WTC11 (cell line): Measurements from ENCODE around the gene ARVCF. TPM values are rescaled to one million over a fixed set of nuclear protein-coding genes. Genes with fewer than 3 reads are reported as not detected.

Source experiments
- ATAC-seq: fragments of 200-7000 bp; cut with Tn5 transposase; 2 replicates; pipeline ENCODE4 v1.10.0; 2021; ENCODE audit warnings: mild to moderate bottlenecking, moderate library complexity
- CTCF ChIA-PET: fragments of 300-600 bp; sonication (Branson Sonifier 250); formaldehyde crosslinking; loops from one replicate; lab custom pipeline; 2021; ENCODE audit warnings: antibody characterized with exemption; lab: Charles Lee
- POLR2A ChIA-PET: fragments of 350-600 bp; sonication (Branson Sonifier 250); formaldehyde crosslinking; loops from one replicate; lab custom pipeline; 2021; ENCODE audit warnings: antibody characterized with exemption; lab: Charles Lee
- DNase-seq: peaks from one replicate; pipeline ENCODE4 v3.0.0; 2021; ENCODE audit warnings: low spot score
- H3K27ac Mint-ChIP-seq: 2 replicates; pipeline ENCODE4 v1.8.0; 2021; ENCODE audit warnings: mixed read lengths
- H3K27me3 Mint-ChIP-seq: 2 replicates; pipeline ENCODE4 v1.8.0; 2021; ENCODE audit warnings: low read depth, mild to moderate bottlenecking, moderate library complexity, mixed read lengths
- H3K36me3 Mint-ChIP-seq: 2 replicates; pipeline ENCODE4 v1.8.0; 2021; ENCODE audit warnings: mixed read lengths
- H3K4me1 Mint-ChIP-seq: 2 replicates; pipeline ENCODE4 v1.8.0; 2022; ENCODE audit warnings: mixed read lengths
- H3K4me3 Mint-ChIP-seq: 2 replicates; pipeline ENCODE4 v1.8.0; 2021; ENCODE audit warnings: mild to moderate bottlenecking, moderate library complexity, mixed read lengths
- H3K9me3 Mint-ChIP-seq: 2 replicates; pipeline ENCODE4 v1.8.0; 2021; ENCODE audit warnings: mixed read lengths
- AR ChIP-seq: fragments of 250-450 bp; sonication (Bioruptor Pico); IDR thresholded peaks from 2 replicates; pipeline ENCODE4 v1.9.0; 2021; ENCODE audit warnings: mild to moderate bottlenecking
- ATF3 ChIP-seq: sonication (generic); formaldehyde crosslinking; conservative IDR thresholded peaks from 2 replicates; pipeline ENCODE4 v1.8.1; 2022; ENCODE audit warnings: mild to moderate bottlenecking, missing genetic modification reagents
- CBFB ChIP-seq: sonication (generic); formaldehyde crosslinking; IDR thresholded peaks from 2 replicates; pipeline ENCODE4 v1.8.1; 2022; ENCODE audit warnings: mild to moderate bottlenecking, low read depth, missing genetic modification reagents
- E2F1 ChIP-seq: sonication (generic); formaldehyde crosslinking; IDR thresholded peaks from 2 replicates; pipeline ENCODE4 v1.8.0; 2022; ENCODE audit warnings: mild to moderate bottlenecking, missing genetic modification reagents
- E2F5 ChIP-seq: sonication (generic); formaldehyde crosslinking; IDR thresholded peaks from 2 replicates; pipeline ENCODE4 v1.8.1; 2022; ENCODE audit warnings: mild to moderate bottlenecking, moderate library complexity, missing genetic modification reagents
- FOXJ3 ChIP-seq: sonication (generic); formaldehyde crosslinking; IDR thresholded peaks from 2 replicates; pipeline ENCODE4 v1.9.0; 2021; ENCODE audit warnings: missing genetic modification reagents, mild to moderate bottlenecking, borderline replicate concordance
- FOXP1 ChIP-seq: sonication (generic); formaldehyde crosslinking; IDR thresholded peaks from 2 replicates; pipeline ENCODE4 v1.8.0; 2022; ENCODE audit warnings: missing genetic modification reagents, mild to moderate bottlenecking, moderate library complexity, borderline replicate concordance
- HMGXB4 ChIP-seq: sonication (generic); formaldehyde crosslinking; IDR thresholded peaks from 2 replicates; pipeline ENCODE4 v1.8.1; 2023; ENCODE audit warnings: mild to moderate bottlenecking, moderate library complexity, missing genetic modification reagents
- IRF1 ChIP-seq: sonication (generic); formaldehyde crosslinking; IDR thresholded peaks from 2 replicates; pipeline ENCODE4 v1.8.0; 2023; ENCODE audit warnings: missing genetic modification reagents
- KAT7 ChIP-seq: sonication (generic); formaldehyde crosslinking; IDR thresholded peaks from 2 replicates; pipeline ENCODE4 v1.8.1; 2023; ENCODE audit warnings: missing genetic modification reagents, mild to moderate bottlenecking, borderline replicate concordance
- NR1H2 ChIP-seq: sonication (generic); formaldehyde crosslinking; IDR thresholded peaks from 2 replicates; pipeline ENCODE4 v1.9.0; 2021; ENCODE audit warnings: mild to moderate bottlenecking, moderate library complexity, missing genetic modification reagents
- NR3C1 ChIP-seq: sonication (generic); formaldehyde crosslinking; conservative IDR thresholded peaks from 2 replicates; pipeline ENCODE4 v1.8.1; 2023; ENCODE audit warnings: low read depth, mild to moderate bottlenecking, missing genetic modification reagents
- ZNF138 ChIP-seq: sonication (generic); formaldehyde crosslinking; conservative IDR thresholded peaks from 2 replicates; pipeline ENCODE4 v1.8.1; 2022; ENCODE audit warnings: mild to moderate bottlenecking, moderate library complexity, missing genetic modification reagents
- ZNF263 ChIP-seq: sonication (generic); formaldehyde crosslinking; IDR thresholded peaks from 2 replicates; pipeline ENCODE4 v1.8.1; 2022; ENCODE audit warnings: low read depth, mild to moderate bottlenecking, moderate library complexity, missing genetic modification reagents
- ZNF396 ChIP-seq: fragments of 250-450 bp; sonication (Bioruptor Pico); IDR thresholded peaks from 2 replicates; pipeline ENCODE4 v1.8.0; 2021; ENCODE audit warnings: mild to moderate bottlenecking, moderate library complexity, borderline replicate concordance
- ZNF416 ChIP-seq: fragments of 250-450 bp; sonication (Bioruptor Pico); IDR thresholded peaks from 2 replicates; pipeline ENCODE4 v1.9.0; 2021; ENCODE audit warnings: mild to moderate bottlenecking, inconsistent platforms
- total RNA-seq: library from RNA; stranded (reverse); gene quantifications from 3 replicates; pipeline ENCODE4 v1.2.3, GENCODE V29; 2021
- TF ChIP-seq, protein P1 (sequence below): fragments of 250-450 bp; sonication (Bioruptor Pico); conservative IDR thresholded peaks from 2 replicates; pipeline ENCODE4 v1.9.0; 2021; ENCODE audit warnings: mild to moderate bottlenecking
- TF ChIP-seq, protein P2 (sequence below): fragments of 250-450 bp; sonication (Bioruptor Pico); IDR thresholded peaks from 2 replicates; pipeline ENCODE4 v2.1.2; 2022; ENCODE audit warnings: mild to moderate bottlenecking, moderate library complexity
- TF ChIP-seq, protein P3 (sequence below): sonication (generic); formaldehyde crosslinking; IDR thresholded peaks from 2 replicates; pipeline ENCODE4 v1.8.1; 2022; ENCODE audit warnings: low read depth, missing genetic modification reagents, borderline replicate concordance
- TF ChIP-seq, protein P4 (sequence below): sonication (generic); formaldehyde crosslinking; conservative IDR thresholded peaks from 2 replicates; pipeline ENCODE4 v1.8.1; 2023; ENCODE audit warnings: mild to moderate bottlenecking, low read depth, missing genetic modification reagents, moderate library complexity

The ARVCF gene
- total RNA-seq, 1 experiment from 2014 or later, result 65.4 TPM

GRCh38 chr22:20034143-20034542, 17.5 kb upstream of the ARVCF start:
- TF ChIP-seq ZNF416 (CRISPR knock-in tag), result no peak
- no peak for TF ChIP-seq E2F5 (CRISPR knock-in tag)
- TF ChIP-seq, protein P1, sequence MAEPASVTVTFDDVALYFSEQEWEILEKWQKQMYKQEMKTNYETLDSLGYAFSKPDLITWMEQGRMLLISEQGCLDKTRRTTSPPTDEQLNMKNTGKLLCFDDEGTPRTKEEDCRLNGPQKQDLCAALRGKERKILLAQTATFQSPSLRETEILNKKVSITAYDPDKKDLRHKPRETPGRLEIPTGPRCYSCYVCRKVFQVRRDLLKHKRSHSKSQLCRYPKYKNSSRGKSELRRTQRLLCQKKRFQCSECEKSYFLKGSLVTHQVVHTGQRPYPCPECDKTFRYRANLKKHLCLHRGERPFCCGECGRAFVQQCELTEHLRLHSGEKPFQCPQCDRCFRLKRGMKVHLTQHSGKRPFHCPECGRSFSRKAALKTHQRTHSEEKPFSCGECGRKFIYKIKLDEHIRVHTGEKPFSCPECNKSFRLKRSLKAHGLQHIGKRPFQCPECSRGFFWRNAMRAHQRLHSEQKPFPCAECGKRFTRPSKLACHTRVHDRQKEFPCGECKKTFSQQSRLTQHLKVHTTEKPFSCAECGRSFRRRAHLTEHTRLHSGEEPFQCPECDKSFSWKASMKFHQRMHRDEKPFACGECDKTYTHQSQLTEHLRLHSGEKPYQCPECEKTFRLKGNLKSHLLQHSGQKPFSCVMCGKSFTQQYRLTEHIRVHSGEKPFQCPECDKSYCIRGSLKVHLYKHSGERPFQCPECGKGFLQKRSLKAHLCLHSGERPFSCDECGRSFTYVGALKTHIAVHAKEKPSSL (CRISPR knock-in tag), result no peak
- no peak for TF ChIP-seq ZNF396 (CRISPR knock-in tag)
- TF ChIP-seq, protein P2, sequence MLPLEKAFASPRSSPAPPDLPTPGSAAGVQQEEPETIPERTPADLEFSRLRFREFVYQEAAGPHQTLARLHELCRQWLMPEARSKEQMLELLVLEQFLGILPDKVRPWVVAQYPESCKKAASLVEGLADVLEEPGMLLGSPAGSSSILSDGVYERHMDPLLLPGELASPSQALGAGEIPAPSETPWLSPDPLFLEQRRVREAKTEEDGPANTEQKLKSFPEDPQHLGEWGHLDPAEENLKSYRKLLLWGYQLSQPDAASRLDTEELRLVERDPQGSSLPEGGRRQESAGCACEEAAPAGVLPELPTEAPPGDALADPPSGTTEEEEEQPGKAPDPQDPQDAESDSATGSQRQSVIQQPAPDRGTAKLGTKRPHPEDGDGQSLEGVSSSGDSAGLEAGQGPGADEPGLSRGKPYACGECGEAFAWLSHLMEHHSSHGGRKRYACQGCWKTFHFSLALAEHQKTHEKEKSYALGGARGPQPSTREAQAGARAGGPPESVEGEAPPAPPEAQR (CRISPR knock-in tag), result no peak
- no peak for TF ChIP-seq ZNF138
- TF ChIP-seq E2F1, result no peak
- no peak for TF ChIP-seq FOXP1
- no peak for TF ChIP-seq AR
- no peak for TF ChIP-seq CBFB (CRISPR knock-in tag)
- no peak for TF ChIP-seq ATF3 (CRISPR knock-in tag)
- no peak for TF ChIP-seq KAT7
- TF ChIP-seq HMGXB4 (CRISPR knock-in tag), result no peak
- no peak for TF ChIP-seq IRF1 (CRISPR knock-in tag)
- TF ChIP-seq FOXJ3, result no peak
- TF ChIP-seq ZNF263, result no peak
- TF ChIP-seq, protein P3, sequence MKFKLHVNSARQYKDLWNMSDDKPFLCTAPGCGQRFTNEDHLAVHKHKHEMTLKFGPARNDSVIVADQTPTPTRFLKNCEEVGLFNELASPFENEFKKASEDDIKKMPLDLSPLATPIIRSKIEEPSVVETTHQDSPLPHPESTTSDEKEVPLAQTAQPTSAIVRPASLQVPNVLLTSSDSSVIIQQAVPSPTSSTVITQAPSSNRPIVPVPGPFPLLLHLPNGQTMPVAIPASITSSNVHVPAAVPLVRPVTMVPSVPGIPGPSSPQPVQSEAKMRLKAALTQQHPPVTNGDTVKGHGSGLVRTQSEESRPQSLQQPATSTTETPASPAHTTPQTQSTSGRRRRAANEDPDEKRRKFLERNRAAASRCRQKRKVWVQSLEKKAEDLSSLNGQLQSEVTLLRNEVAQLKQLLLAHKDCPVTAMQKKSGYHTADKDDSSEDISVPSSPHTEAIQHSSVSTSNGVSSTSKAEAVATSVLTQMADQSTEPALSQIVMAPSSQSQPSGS (CRISPR knock-in tag), result no peak
- TF ChIP-seq NR1H2 (CRISPR knock-in tag), result no peak
- TF ChIP-seq, protein P4, sequence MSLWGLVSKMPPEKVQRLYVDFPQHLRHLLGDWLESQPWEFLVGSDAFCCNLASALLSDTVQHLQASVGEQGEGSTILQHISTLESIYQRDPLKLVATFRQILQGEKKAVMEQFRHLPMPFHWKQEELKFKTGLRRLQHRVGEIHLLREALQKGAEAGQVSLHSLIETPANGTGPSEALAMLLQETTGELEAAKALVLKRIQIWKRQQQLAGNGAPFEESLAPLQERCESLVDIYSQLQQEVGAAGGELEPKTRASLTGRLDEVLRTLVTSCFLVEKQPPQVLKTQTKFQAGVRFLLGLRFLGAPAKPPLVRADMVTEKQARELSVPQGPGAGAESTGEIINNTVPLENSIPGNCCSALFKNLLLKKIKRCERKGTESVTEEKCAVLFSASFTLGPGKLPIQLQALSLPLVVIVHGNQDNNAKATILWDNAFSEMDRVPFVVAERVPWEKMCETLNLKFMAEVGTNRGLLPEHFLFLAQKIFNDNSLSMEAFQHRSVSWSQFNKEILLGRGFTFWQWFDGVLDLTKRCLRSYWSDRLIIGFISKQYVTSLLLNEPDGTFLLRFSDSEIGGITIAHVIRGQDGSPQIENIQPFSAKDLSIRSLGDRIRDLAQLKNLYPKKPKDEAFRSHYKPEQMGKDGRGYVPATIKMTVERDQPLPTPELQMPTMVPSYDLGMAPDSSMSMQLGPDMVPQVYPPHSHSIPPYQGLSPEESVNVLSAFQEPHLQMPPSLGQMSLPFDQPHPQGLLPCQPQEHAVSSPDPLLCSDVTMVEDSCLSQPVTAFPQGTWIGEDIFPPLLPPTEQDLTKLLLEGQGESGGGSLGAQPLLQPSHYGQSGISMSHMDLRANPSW (CRISPR knock-in tag), result no peak
- TF ChIP-seq NR3C1 (CRISPR knock-in tag), result no peak
- ChIA-PET POLR2A (no interaction called here), CTCF (interaction anchor here (1.6 kb wide), 1 partner anchor 21 kb away, joined by 4 read pairs; no protein-coding TSS in a partner anchor)
- H3K9me3 Mint-ChIP-seq, result no peaks in the 10 kb centered on the region
- DNase-seq, result no peak
- no peak overlapping the region; the same call in 1 of the 2 replicates for H3K27ac Mint-ChIP-seq
- H3K4me3 Mint-ChIP-seq, result no peak overlapping the region
- no peaks in the 10 kb centered on the region for H3K27me3 Mint-ChIP-seq
- ATAC-seq, result no peak
- 0 out of 2 replicates have a peak, but pooled peaks cover 4% of the 10 kb centered on the region for H3K4me1 Mint-ChIP-seq
- H3K36me3 Mint-ChIP-seq, result no peaks in the 10 kb centered on the region
